Neural cell (in vitro differentiated cells): Measurements from ENCODE around the gene GPX3. TPM values are rescaled to one million over a fixed set of nuclear protein-coding genes. Genes with fewer than 3 reads are reported as not detected.

Source experiments
- H2AFZ ChIP-seq: fragments of 200-600, 300-800 bp; sonication (generic), shearing (Covaris generic); 2 replicates; pipeline ENCODE4 v1.6.0; 2014; ENCODE audit warnings: low read depth, mild to moderate bottlenecking, antibody characterized with exemption, low read length, moderate library complexity
- H3F3A ChIP-seq: fragments of 200-600 bp; shearing (Covaris generic); 2 replicates; pipeline ENCODE4 v1.6.1; 2016; ENCODE audit warnings: mild to moderate bottlenecking, moderate library complexity, mixed read lengths, antibody characterized with exemption, low read length; ENCODE audit not compliant: insufficient read depth, poor library complexity, severe bottlenecking
- H3K27ac ChIP-seq: fragments of 200-600, 300-800 bp; sonication (generic), shearing (Covaris generic); 2 replicates; pipeline ENCODE4 v1.5.1; 2014; ENCODE audit warnings: mild to moderate bottlenecking, low read length, moderate library complexity
- H3K27me3 ChIP-seq: fragments of 300-800, 200-600 bp; sonication (generic), shearing (Covaris generic); 2 replicates; pipeline ENCODE4 v1.6.0; 2014; ENCODE audit warnings: mild to moderate bottlenecking, low read depth, low read length, moderate library complexity; ENCODE audit not compliant: insufficient read depth
- H3K36me3 ChIP-seq: fragments of 300-800, 200-600 bp; sonication (generic), shearing (Covaris generic); 2 replicates; pipeline ENCODE4 v1.5.1; 2014; ENCODE audit warnings: mild to moderate bottlenecking, antibody characterized with exemption, low read length, moderate library complexity; ENCODE audit not compliant: insufficient read depth
- H3K4me2 ChIP-seq: fragments of 300-800, 200-600 bp; sonication (generic), shearing (Covaris generic); 2 replicates; pipeline ENCODE4 v1.6.0; 2014; ENCODE audit warnings: mild to moderate bottlenecking, low read length
- H3K4me3 ChIP-seq: fragments of 300-800, 200-600 bp; sonication (generic), shearing (Covaris generic); 2 replicates; pipeline ENCODE4 v1.5.1; 2014; ENCODE audit warnings: mild to moderate bottlenecking, low read length, moderate library complexity
- H3K79me2 ChIP-seq: fragments of 200-600 bp; shearing (Covaris generic); replicated peaks from 2 replicates; pipeline ENCODE4 v1.6.0; 2014; ENCODE audit warnings: mild to moderate bottlenecking, low read length, moderate library complexity; ENCODE audit not compliant: insufficient read depth
- H3K9ac ChIP-seq: fragments of 300-800, 200-600 bp; sonication (generic), shearing (Covaris generic); 2 replicates; pipeline ENCODE4 v1.6.1; 2016; ENCODE audit warnings: mild to moderate bottlenecking, low read length, mixed read lengths
- H3K9me2 ChIP-seq: fragments of 200-600 bp; shearing (Covaris generic); 2 replicates; pipeline ENCODE4 v1.6.1; 2016; ENCODE audit warnings: mild to moderate bottlenecking, low read length, mixed read lengths; ENCODE audit not compliant: insufficient read depth
- H3K9me3 ChIP-seq: fragments of 200-600, 300-800 bp; sonication (generic), shearing (Covaris generic); 2 replicates; pipeline ENCODE4 v1.6.1; 2016; ENCODE audit warnings: mild to moderate bottlenecking, mixed run types, low read length, moderate library complexity, mixed read lengths
- H4K20me1 ChIP-seq: fragments of 200-600 bp; shearing (Covaris generic); 2 replicates; pipeline ENCODE4 v1.6.1; 2016; ENCODE audit warnings: mild to moderate bottlenecking, mixed run types; ENCODE audit not compliant: insufficient read depth
- CTCF ChIP-seq: fragments of 450-650 bp; IDR thresholded peaks from 2 replicates; pipeline ENCODE4 v1.5.1; 2014; ENCODE audit warnings: antibody characterized with exemption, mild to moderate bottlenecking, moderate library complexity; ENCODE audit not compliant: poor library complexity, severe bottlenecking
- EP300 ChIP-seq: fragments of 450-650 bp; conservative IDR thresholded peaks from 2 replicates; pipeline ENCODE4 v1.6.1; 2014; ENCODE audit warnings: antibody characterized with exemption, mild to moderate bottlenecking, moderate library complexity; ENCODE audit not compliant: poor library complexity, severe bottlenecking
- EZH2 ChIP-seq: fragments of 200-600, 300-800 bp; shearing (Covaris generic), sonication (generic); IDR thresholded peaks from 2 replicates; pipeline ENCODE4 v1.6.1; 2014; ENCODE audit warnings: antibody characterized with exemption, low read length, borderline replicate concordance, mild to moderate bottlenecking; ENCODE audit not compliant: insufficient read depth, poor library complexity, severe bottlenecking
- MXI1 ChIP-seq: fragments of 450-650 bp; conservative IDR thresholded peaks from 2 replicates; pipeline ENCODE4 v1.6.1; 2014; ENCODE audit warnings: antibody characterized with exemption, mild to moderate bottlenecking; ENCODE audit not compliant: poor library complexity, severe bottlenecking
- POLR2AphosphoS5 ChIP-seq: IDR thresholded peaks from 2 replicates; pipeline ENCODE4 v1.6.1; 2012
- RAD21 ChIP-seq: fragments of 450-650 bp; conservative IDR thresholded peaks from 2 replicates; pipeline ENCODE4 v1.6.1; 2014; ENCODE audit warnings: antibody characterized with exemption, mild to moderate bottlenecking, moderate library complexity
- SMC3 ChIP-seq: fragments of 450-650 bp; conservative IDR thresholded peaks from 2 replicates; pipeline ENCODE4 v1.6.1; 2014; ENCODE audit warnings: antibody characterized with exemption, mild to moderate bottlenecking, moderate library complexity; ENCODE audit not compliant: poor library complexity
- TAF1 ChIP-seq: IDR thresholded peaks from 2 replicates; pipeline ENCODE4 v1.6.1; 2012; ENCODE audit warnings: low read depth
- polyA plus RNA-seq: library from polyadenylated mRNA; depleted of rRNA; stranded (reverse); fragments of >200 nt; gene quantifications from 2 replicates; pipeline ENCODE4 v1.2.3, GENCODE V29; 2014
- TF ChIP-seq, protein P1 (sequence below): IDR thresholded peaks from 2 replicates; pipeline ENCODE4 v1.6.1; 2012; ENCODE audit warnings: borderline replicate concordance

The GPX3 gene
- polyA plus RNA-seq, 1 donor from 2014 or later, result 4.0 TPM

DNA sequence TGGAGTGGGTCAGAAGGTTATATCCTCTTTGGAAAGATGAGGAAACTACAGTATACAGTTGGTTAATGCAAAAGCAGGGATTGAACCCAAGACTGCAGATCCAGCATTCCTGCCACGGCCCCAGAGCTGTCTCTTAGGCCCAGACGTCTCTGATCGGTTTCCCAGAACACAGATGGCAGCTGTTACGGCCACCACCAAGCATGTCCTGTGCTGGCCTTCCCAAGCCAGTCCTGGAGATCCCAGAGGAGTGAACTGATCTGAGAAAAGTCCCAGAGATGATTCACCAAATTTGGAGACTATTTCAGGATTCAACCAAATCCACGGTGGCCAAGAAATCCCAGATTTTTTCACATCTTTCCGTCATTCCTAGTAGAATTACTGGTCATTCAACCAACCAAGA lies 40.4 kb downstream of the GPX3 start:
- no peaks in the 10 kb centered on the region for H3K9me3 ChIP-seq
- no peak overlapping the region for H3K4me2 ChIP-seq
- TF ChIP-seq SMC3 (no peak), CTCF (no peak), TAF1 (no peak), EZH2 (no peak), MXI1 (no peak), RAD21 (no peak), POLR2AphosphoS5 (no peak), EP300 (no peak)
- TF ChIP-seq, protein P1, sequence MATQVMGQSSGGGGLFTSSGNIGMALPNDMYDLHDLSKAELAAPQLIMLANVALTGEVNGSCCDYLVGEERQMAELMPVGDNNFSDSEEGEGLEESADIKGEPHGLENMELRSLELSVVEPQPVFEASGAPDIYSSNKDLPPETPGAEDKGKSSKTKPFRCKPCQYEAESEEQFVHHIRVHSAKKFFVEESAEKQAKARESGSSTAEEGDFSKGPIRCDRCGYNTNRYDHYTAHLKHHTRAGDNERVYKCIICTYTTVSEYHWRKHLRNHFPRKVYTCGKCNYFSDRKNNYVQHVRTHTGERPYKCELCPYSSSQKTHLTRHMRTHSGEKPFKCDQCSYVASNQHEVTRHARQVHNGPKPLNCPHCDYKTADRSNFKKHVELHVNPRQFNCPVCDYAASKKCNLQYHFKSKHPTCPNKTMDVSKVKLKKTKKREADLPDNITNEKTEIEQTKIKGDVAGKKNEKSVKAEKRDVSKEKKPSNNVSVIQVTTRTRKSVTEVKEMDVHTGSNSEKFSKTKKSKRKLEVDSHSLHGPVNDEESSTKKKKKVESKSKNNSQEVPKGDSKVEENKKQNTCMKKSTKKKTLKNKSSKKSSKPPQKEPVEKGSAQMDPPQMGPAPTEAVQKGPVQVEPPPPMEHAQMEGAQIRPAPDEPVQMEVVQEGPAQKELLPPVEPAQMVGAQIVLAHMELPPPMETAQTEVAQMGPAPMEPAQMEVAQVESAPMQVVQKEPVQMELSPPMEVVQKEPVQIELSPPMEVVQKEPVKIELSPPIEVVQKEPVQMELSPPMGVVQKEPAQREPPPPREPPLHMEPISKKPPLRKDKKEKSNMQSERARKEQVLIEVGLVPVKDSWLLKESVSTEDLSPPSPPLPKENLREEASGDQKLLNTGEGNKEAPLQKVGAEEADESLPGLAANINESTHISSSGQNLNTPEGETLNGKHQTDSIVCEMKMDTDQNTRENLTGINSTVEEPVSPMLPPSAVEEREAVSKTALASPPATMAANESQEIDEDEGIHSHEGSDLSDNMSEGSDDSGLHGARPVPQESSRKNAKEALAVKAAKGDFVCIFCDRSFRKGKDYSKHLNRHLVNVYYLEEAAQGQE, result no peak
- H3K9ac ChIP-seq, result no peak overlapping the region
- H3K27me3 ChIP-seq, result no peaks in the 10 kb centered on the region
- no peak overlapping the region for H3K4me3 ChIP-seq
- H2AFZ ChIP-seq, result no peak overlapping the region
- no peaks in the 10 kb centered on the region for H4K20me1 ChIP-seq
- no peaks in the 10 kb centered on the region for H3K36me3 ChIP-seq
- H3K27ac ChIP-seq, result no peak overlapping the region
- no peaks in the 10 kb centered on the region for H3K9me2 ChIP-seq
- no peaks in the 10 kb centered on the region for H3F3A ChIP-seq
- no peaks in the 10 kb centered on the region for H3K79me2 ChIP-seq

GRCh38 chr5:151062405-151063141 lies 42.2 kb downstream of the GPX3 start:
- H3F3A ChIP-seq, result no peaks in the 10 kb centered on the region
- H3K27me3 ChIP-seq, result no peaks in the 10 kb centered on the region
- H3K9me3 ChIP-seq, result no peaks in the 10 kb centered on the region
- no peaks in the 10 kb centered on the region for H3K9me2 ChIP-seq
- no peaks in the 10 kb centered on the region for H3K79me2 ChIP-seq
- H3K27ac ChIP-seq, result no peak overlapping the region
- H4K20me1 ChIP-seq, result no peaks in the 10 kb centered on the region
- no peak overlapping the region for H3K4me2 ChIP-seq
- H3K4me3 ChIP-seq, result no peak overlapping the region
- no peak for TF ChIP-seq EZH2
- TF ChIP-seq CTCF, result no peak
- no peak for TF ChIP-seq TAF1
- TF ChIP-seq, protein P1, result no peak
- no peak for TF ChIP-seq SMC3
- no peak for TF ChIP-seq POLR2AphosphoS5
- TF ChIP-seq MXI1, result no peak
- TF ChIP-seq RAD21, result no peak
- no peak for TF ChIP-seq EP300
- H3K9ac ChIP-seq, result no peak overlapping the region
- H2AFZ ChIP-seq, result no peak overlapping the region
- H3K36me3 ChIP-seq, result no peaks in the 10 kb centered on the region
